Endodermal cell (in vitro differentiated cells): ENCODE measurements around the gene CHN2. TPM values are rescaled to one million over a fixed set of nuclear protein-coding genes. Genes with fewer than 3 reads are reported as not detected.

Experiments used
- DNase-seq: peaks from one replicate; pipeline ENCODE4 v3.0.0-alpha.2; 2017
- H3K27ac ChIP-seq: 2 replicates; pipeline ENCODE4 v1.5.1; 2013; ENCODE audit warnings: mild to moderate bottlenecking, low read depth, low read length, moderate library complexity
- H3K27me3 ChIP-seq: 2 replicates; pipeline ENCODE4 v1.6.1; 2013; ENCODE audit warnings: mild to moderate bottlenecking, low read length, moderate library complexity; ENCODE audit not compliant: insufficient read depth, control insufficient read depth, poor library complexity, severe bottlenecking
- H3K36me3 ChIP-seq: 2 replicates; pipeline ENCODE4 v1.7.0; 2013; ENCODE audit warnings: mild to moderate bottlenecking, low read length, moderate library complexity; ENCODE audit not compliant: control insufficient read depth, insufficient read depth
- H3K4me1 ChIP-seq: one replicate; pipeline ENCODE4 v1.7.0; 2013; ENCODE audit warnings: low read length; ENCODE audit not compliant: control insufficient read depth, insufficient read depth
- H3K4me3 ChIP-seq: 2 replicates; pipeline ENCODE4 v1.5.1; 2013; ENCODE audit warnings: mild to moderate bottlenecking, low read length, moderate library complexity
- H3K9ac ChIP-seq: 2 replicates; pipeline ENCODE4 v1.6.1; 2013; ENCODE audit warnings: mild to moderate bottlenecking, low read length, moderate library complexity; ENCODE audit not compliant: poor library complexity, severe bottlenecking; ENCODE audit errors: extremely low read depth
- H3K9me3 ChIP-seq: 2 replicates; pipeline ENCODE4 v1.6.1; 2013; ENCODE audit warnings: mild to moderate bottlenecking, low read length, moderate library complexity; ENCODE audit not compliant: control insufficient read depth
- H3K27ac Mint-ChIP-seq: 2 replicates; pipeline ENCODE4 v1.8.0; 2020; ENCODE audit warnings: mixed read lengths
- H3K27me3 Mint-ChIP-seq: 2 replicates; pipeline ENCODE4 v1.8.0; 2021; ENCODE audit warnings: mild to moderate bottlenecking, mixed read lengths; ENCODE audit not compliant: insufficient read depth
- H3K36me3 Mint-ChIP-seq: 2 replicates; pipeline ENCODE4 v1.8.0; 2020; ENCODE audit warnings: low read depth, mixed read lengths
- H3K4me1 Mint-ChIP-seq: 2 replicates; pipeline ENCODE4 v1.8.0; 2020; ENCODE audit warnings: mixed read lengths
- H3K4me3 Mint-ChIP-seq: 2 replicates; pipeline ENCODE4 v1.8.0; 2020; ENCODE audit warnings: mild to moderate bottlenecking, moderate library complexity, mixed read lengths
- H3K9me3 Mint-ChIP-seq: 2 replicates; pipeline ENCODE4 v1.8.0; 2020; ENCODE audit warnings: mild to moderate bottlenecking, mixed read lengths
- CTCF ChIP-seq: fragments of 200-600 bp; sonication (generic); conservative IDR thresholded peaks from 2 replicates; pipeline ENCODE4 v1.5.0; 2021; ENCODE audit warnings: antibody characterized with exemption, mild to moderate bottlenecking
- WGBS, 2 experiments: methylation state at CpG; one replicate each; pipeline versions ENCODE4 v1.1.5 to v1.1.7; 2013; ENCODE audit warnings: missing lambda C conversion rate in 2 of 2, mixed read lengths in 1 of 2; ENCODE audit not compliant: insufficient coverage in 1 of 2, insufficient read length in 1 of 2; 5-methylcytosine and 5-hydroxymethylcytosine counted together
- total RNA-seq, 2 donors: library from RNA; stranded (reverse); fragmentation: NEBNext Ultra II Directional in 1 of 2; extraction: Animal tissue kit (Norgen Biotek cat#: 25700) in 1 of 2; gene quantifications; 2 replicates in 1 of 2; 3 replicates in 1 of 2; pipeline ENCODE4 v1.2.1, GENCODE V29; 2021

CHN2 gene
- total RNA-seq, 2 donors from 2014 or later: 14.0 to 14.1 TPM

GRCh38 chr7:29276806-29277205 is 82.2 kb downstream of the CHN2 start:
- H3K4me1 ChIP-seq: peaks cover 4% of the 10 kb centered on the region
- peak; percentile 26 for DNase-seq
- no peak overlapping the region for H3K27ac ChIP-seq
- no peaks in the 10 kb centered on the region for H3K9me3 Mint-ChIP-seq
- H3K27me3 ChIP-seq: no peaks in the 10 kb centered on the region
- peaks cover 2% of the 10 kb centered on the region for H3K27me3 Mint-ChIP-seq
- WGBS, 2 experiments: 94 to 95% methylated on average over 4 of the region's 4 CpGs
- no peak for TF ChIP-seq CTCF
- no peaks in the 10 kb centered on the region for H3K9me3 ChIP-seq
- H3K4me1 Mint-ChIP-seq: peaks cover 35% of the 10 kb centered on the region
- H3K27ac Mint-ChIP-seq: no peak overlapping the region
- H3K36me3 Mint-ChIP-seq: no peaks in the 10 kb centered on the region
- no peaks in the 10 kb centered on the region for H3K36me3 ChIP-seq
- no peak overlapping the region for H3K4me3 Mint-ChIP-seq
- H3K4me3 ChIP-seq: no peak overlapping the region
- no peak overlapping the region for H3K9ac ChIP-seq

- Mint-ChIP-seq H3K4me1 (peaks cover 30% of the 10 kb centered on the region), H3K4me3 (no peak overlapping the region), H3K27ac (no peak overlapping the region), H3K27me3 (peaks cover 2% of the 10 kb centered on the region), H3K36me3 (no peaks in the 10 kb centered on the region), H3K9me3 (no peaks in the 10 kb centered on the region)
- Histone ChIP-seq H3K36me3 (no peaks in the 10 kb centered on the region), H3K4me1 (no peaks in the 10 kb centered on the region), H3K9me3 (no peaks in the 10 kb centered on the region), H3K9ac (no peak overlapping the region), H3K4me3 (no peak overlapping the region), H3K27me3 (no peaks in the 10 kb centered on the region), H3K27ac (no peak overlapping the region)
- WGBS, 2 experiments: 94 to 100% methylated on average over 5 to 6 of the region's 6 CpGs
- DNase-seq: peak; percentile 23
- no peak for TF ChIP-seq CTCF
Observed at GRCh38 chr7:29277436-29278215, 83.1 kb downstream of the CHN2 start.

- H3K4me1 Mint-ChIP-seq: peaks cover 37% of the 10 kb centered on the region
- peaks cover 5% of the 10 kb centered on the region for H3K27me3 Mint-ChIP-seq
- DNase-seq: peak; percentile 31
- no peaks in the 10 kb centered on the region for H3K36me3 ChIP-seq
- H3K4me3 Mint-ChIP-seq: no peak overlapping the region
- no peak overlapping the region for H3K9ac ChIP-seq
- no peaks in the 10 kb centered on the region for H3K9me3 Mint-ChIP-seq
- H3K9me3 ChIP-seq: no peaks in the 10 kb centered on the region
- WGBS, 2 experiments: 89 to 100% methylated on average over 4 to 9 of the region's 9 CpGs
- no peak overlapping the region for H3K27ac Mint-ChIP-seq
- no peaks in the 10 kb centered on the region for H3K27me3 ChIP-seq
- H3K36me3 Mint-ChIP-seq: no peaks in the 10 kb centered on the region
- no peak overlapping the region for H3K27ac ChIP-seq
- H3K4me3 ChIP-seq: no peak overlapping the region
- H3K4me1 ChIP-seq: no peaks in the 10 kb centered on the region
- no peak for TF ChIP-seq CTCF
Observed at GRCh38 chr7:29278337-29279069, 83.9 kb downstream of the CHN2 start.
